ENCODE results near the gene CHD9NB.

CHD9NB gene

DNA sequence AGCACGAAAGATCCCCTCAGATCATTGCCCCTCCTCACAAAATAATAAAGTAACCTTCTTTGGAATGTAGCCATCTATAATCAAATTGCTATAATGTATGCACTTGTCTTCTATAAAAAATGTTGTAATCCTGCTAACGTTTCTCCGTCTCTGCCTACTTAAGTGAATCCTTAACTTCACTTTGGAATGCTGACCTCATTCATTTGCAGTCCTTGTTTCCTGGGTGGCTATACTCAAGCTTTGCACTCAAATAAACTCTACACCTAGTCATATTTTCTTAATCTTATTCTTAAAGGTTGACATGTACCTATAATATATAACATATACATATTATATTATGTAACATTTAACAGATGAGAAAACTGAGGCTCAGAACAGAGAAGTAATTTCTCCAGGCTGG, 22.7 kb downstream of the CHD9NB start:
- no peak for DNase-seq (ENCODE audit: low spot score)

- DNase-seq (ENCODE audit: low spot score), result no peak
Measured at GRCh38 chr16:53024045-53024444, 28.7 kb downstream of the CHD9NB start.

- peak; percentile 65 for DNase-seq (ENCODE audit: low spot score)
Measured at GRCh38 chr16:53022374-53022773, 30.3 kb downstream of the CHD9NB start.

GRCh38 chr16:53018834-53019416, 33.8 kb downstream of the CHD9NB start:
- DNase-seq (ENCODE audit: low spot score), result no peak

DNA sequence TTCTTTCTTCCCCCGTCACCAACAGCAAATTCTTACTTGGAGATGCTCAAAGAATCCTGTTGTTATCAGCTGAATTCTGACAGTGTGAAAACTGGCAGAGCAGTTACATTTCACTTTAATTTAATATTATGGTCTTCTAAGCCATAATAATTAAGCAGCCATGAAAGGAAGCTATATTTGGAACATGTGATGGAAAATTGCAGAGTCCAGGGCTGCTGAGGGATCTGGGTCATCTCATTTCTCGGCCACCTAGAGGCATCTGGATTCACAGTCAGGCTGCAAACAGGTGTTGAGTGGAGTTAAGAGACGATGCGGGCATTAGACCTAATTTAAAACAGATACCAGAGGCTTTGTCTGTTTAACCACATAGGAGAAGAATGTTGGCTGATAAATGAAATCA, 38.4 kb downstream of the CHD9NB start:
- DNase-seq (ENCODE audit: low spot score), result no peak

- DNase-seq (ENCODE audit: low spot score), result no peak
Measured at GRCh38 chr16:53007095-53007494, 45.6 kb downstream of the CHD9NB start.

- DNase-seq (ENCODE audit: low spot score), result no peak
Measured at GRCh38 chr16:52997922-52998321, 54.8 kb downstream of the CHD9NB start.

DNA sequence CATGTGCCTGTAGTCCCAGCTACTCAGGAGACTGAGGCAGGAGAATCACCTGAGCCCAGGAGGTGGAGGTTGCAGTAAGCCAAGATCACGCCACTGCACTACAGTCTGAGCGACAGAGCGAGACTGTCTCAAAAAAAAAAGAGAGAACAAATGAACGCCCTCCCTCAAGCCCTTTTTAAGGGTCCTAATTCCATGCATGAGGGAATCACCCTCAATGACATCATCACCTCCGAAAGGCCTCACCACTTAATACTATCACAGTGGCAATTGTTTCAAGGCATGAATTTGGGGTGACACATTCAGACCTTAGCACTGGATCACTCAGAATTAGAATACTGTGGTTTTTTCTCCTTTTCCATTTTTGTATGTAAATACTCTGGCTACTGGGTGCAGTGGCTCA, 57.8 kb downstream of the CHD9NB start:
- no peak for DNase-seq (ENCODE audit: low spot score)

GRCh38 chr16:52993179-52993578, 59.5 kb downstream of the CHD9NB start:
- no peak for DNase-seq (ENCODE audit: low spot score)

DNA sequence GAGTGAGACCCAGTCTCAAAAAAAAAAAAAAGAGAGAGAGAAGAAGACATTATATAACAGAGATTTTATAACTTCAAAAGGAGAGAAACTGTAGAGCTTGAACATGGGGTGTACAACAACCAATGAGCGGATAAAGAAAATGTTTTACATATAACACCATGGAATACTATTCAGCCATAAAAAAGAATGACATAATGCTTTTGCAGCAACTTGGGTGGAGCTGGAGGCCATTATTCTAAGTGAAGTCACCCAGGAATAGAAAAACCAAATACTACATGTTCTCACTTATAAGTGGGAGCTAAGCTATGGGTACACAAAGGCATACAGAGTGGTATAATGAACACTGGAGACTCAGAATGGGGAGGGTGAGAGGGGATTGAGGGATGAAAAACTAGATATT, 61.1 kb downstream of the CHD9NB start:
- DNase-seq (ENCODE audit: low spot score), result no peak

Measured in kidney capillary endothelial cell (primary cell).